H9 (cell line): Measurements from ENCODE around the gene IL17REL. TPM values are rescaled to one million over a fixed set of nuclear protein-coding genes. Genes with fewer than 3 reads are reported as not detected.

Experiments
- DNase-seq: peaks from one replicate; pipeline ENCODE4 v3.0.0-alpha.2; 2017
- H2AFZ ChIP-seq: one replicate; pipeline ENCODE4 v1.6.1; 2013; ENCODE audit warnings: mild to moderate bottlenecking, low read length, control low read depth, moderate library complexity
- H2AK5ac ChIP-seq: 2 replicates; pipeline ENCODE4 v1.6.1; 2013; ENCODE audit warnings: low read length, control low read depth, mixed read lengths; ENCODE audit not compliant: insufficient read length
- H2BK120ac ChIP-seq: one replicate; pipeline ENCODE4 v1.6.1; 2013; ENCODE audit warnings: low read depth, mild to moderate bottlenecking, low read length, control low read depth, inconsistent platforms; ENCODE audit not compliant: poor library complexity, severe bottlenecking
- H2BK12ac ChIP-seq: 2 replicates; pipeline ENCODE4 v1.6.1; 2013; ENCODE audit warnings: low read length, control low read depth, mixed read lengths, low read depth; ENCODE audit not compliant: insufficient read length
- H2BK15ac ChIP-seq: 2 replicates; pipeline ENCODE4 v1.6.1; 2013; ENCODE audit warnings: low read depth, low read length, control low read depth
- H2BK20ac ChIP-seq: one replicate; pipeline ENCODE4 v1.6.1; 2013; ENCODE audit warnings: low read depth, mild to moderate bottlenecking, low read length, control low read depth, inconsistent platforms; ENCODE audit not compliant: poor library complexity, severe bottlenecking
- H2BK5ac ChIP-seq: 2 replicates; pipeline ENCODE4 v1.6.1; 2013; ENCODE audit warnings: low read length, control low read depth, mixed read lengths; ENCODE audit not compliant: insufficient read length
- H3K14ac ChIP-seq: 2 replicates; pipeline ENCODE4 v1.6.1; 2013; ENCODE audit warnings: low read length, control low read depth; ENCODE audit not compliant: insufficient read depth
- H3K18ac ChIP-seq: 2 replicates; pipeline ENCODE4 v1.6.1; 2013; ENCODE audit warnings: low read depth, mild to moderate bottlenecking, mixed read lengths, low read length, control low read depth; ENCODE audit not compliant: insufficient read length
- H3K23ac ChIP-seq: 2 replicates; pipeline ENCODE4 v1.6.1; 2013; ENCODE audit warnings: low read length, control low read depth, mixed read lengths, low read depth; ENCODE audit not compliant: insufficient read length
- H3K23me2 ChIP-seq: 2 replicates; pipeline ENCODE4 v1.6.1; 2013; ENCODE audit warnings: low read depth, mild to moderate bottlenecking, mixed read lengths, low read length, control low read depth; ENCODE audit not compliant: insufficient read length, poor library complexity, severe bottlenecking
- H3K27ac ChIP-seq: 2 replicates; pipeline ENCODE4 v1.5.1; 2013; ENCODE audit warnings: low read length, control low read depth, mixed read lengths, low read depth; ENCODE audit not compliant: insufficient read length
- H3K27me3 ChIP-seq: 2 replicates; pipeline ENCODE4 v1.6.1; 2013; ENCODE audit warnings: low read length, control low read depth, inconsistent platforms; ENCODE audit not compliant: insufficient read depth
- H3K4ac ChIP-seq: 2 replicates; pipeline ENCODE4 v1.6.1; 2013; ENCODE audit warnings: low read depth, mild to moderate bottlenecking, control low read depth, inconsistent platforms, low read length, moderate library complexity
- H3K4me1 ChIP-seq: 2 replicates; pipeline ENCODE4 v1.6.1; 2013; ENCODE audit warnings: low read length, control low read depth, inconsistent platforms; ENCODE audit not compliant: insufficient read depth
- H3K4me2 ChIP-seq: 2 replicates; pipeline ENCODE4 v1.6.1; 2013; ENCODE audit warnings: low read length, control low read depth, mixed read lengths; ENCODE audit not compliant: insufficient read length, insufficient read depth
- H3K56ac ChIP-seq: 2 replicates; pipeline ENCODE4 v1.6.1; 2013; ENCODE audit warnings: low read depth, mild to moderate bottlenecking, mixed read lengths, low read length, control low read depth; ENCODE audit not compliant: insufficient read length
- H3K79me1 ChIP-seq: 2 replicates; pipeline ENCODE4 v1.6.1; 2013; ENCODE audit warnings: low read depth, mild to moderate bottlenecking, moderate library complexity, low read length, control low read depth, inconsistent platforms; ENCODE audit not compliant: insufficient read depth, poor library complexity, severe bottlenecking
- H3K79me2 ChIP-seq: 2 replicates; pipeline ENCODE4 v1.6.1; 2013; ENCODE audit warnings: low read length, control low read depth, inconsistent platforms; ENCODE audit not compliant: insufficient read depth
- H3K9ac ChIP-seq: 2 replicates; pipeline ENCODE4 v1.6.1; 2013; ENCODE audit warnings: low read length, control low read depth, mixed read lengths; ENCODE audit not compliant: insufficient read length; ENCODE audit errors: extremely low read depth
- H3K9me3 ChIP-seq: one replicate; pipeline ENCODE4 v1.6.1; 2013; ENCODE audit warnings: low read depth, low read length, inconsistent platforms; ENCODE audit not compliant: control insufficient read depth
- H3T11ph ChIP-seq: one replicate; pipeline ENCODE4 v1.6.1; 2013; ENCODE audit warnings: mild to moderate bottlenecking, low read length, control low read depth, inconsistent platforms
- H4K20me1 ChIP-seq: one replicate; pipeline ENCODE4 v1.6.1; 2013; ENCODE audit not compliant: control insufficient read depth, insufficient read length, insufficient read depth
- H4K5ac ChIP-seq: 2 replicates; pipeline ENCODE4 v1.6.1; 2013; ENCODE audit warnings: low read depth, mild to moderate bottlenecking, mixed read lengths, low read length, control low read depth; ENCODE audit not compliant: insufficient read length
- H4K8ac ChIP-seq: replicated peaks from 2 replicates; pipeline ENCODE4 v1.6.1; 2013; ENCODE audit warnings: low read length, control low read depth, mixed read lengths, low read depth; ENCODE audit not compliant: insufficient read length
- H4K91ac ChIP-seq: 2 replicates; pipeline ENCODE4 v1.6.1; 2013; ENCODE audit warnings: low read depth, mild to moderate bottlenecking, moderate library complexity, mixed read lengths, low read length, control low read depth; ENCODE audit not compliant: insufficient read length
- H3K27ac Mint-ChIP-seq, 3 experiments: 2 replicates in 2 of 3; 3 replicates in 1 of 3; pipeline ENCODE4 v1.8.0; 2020 to 2021; ENCODE audit warnings: mixed read lengths in 3 of 3, mild to moderate bottlenecking in 1 of 3, moderate library complexity in 1 of 3
- H3K27me3 Mint-ChIP-seq: 2 replicates; pipeline ENCODE4 v1.8.0; 2021; ENCODE audit warnings: low read depth, mild to moderate bottlenecking, moderate library complexity, mixed read lengths
- H3K36me3 Mint-ChIP-seq, 3 experiments: 2 replicates in 2 of 3; 3 replicates in 1 of 3; pipeline ENCODE4 v1.8.0; 2020 to 2021; ENCODE audit warnings: low read depth in 3 of 3, mixed read lengths in 3 of 3; ENCODE audit not compliant: insufficient read depth in 1 of 3
- H3K4me1 Mint-ChIP-seq, 2 experiments: 2 replicates each; pipeline ENCODE4 v1.8.0; 2020; ENCODE audit warnings: mixed read lengths in 2 of 2
- H3K4me3 Mint-ChIP-seq, 2 experiments: 2 replicates in 1 of 2; 3 replicates in 1 of 2; pipeline ENCODE4 v1.8.0; 2020 to 2021; ENCODE audit warnings: mild to moderate bottlenecking in 2 of 2, mixed read lengths in 2 of 2, moderate library complexity in 1 of 2
- H3K9me3 Mint-ChIP-seq, 2 experiments: 2 replicates in 1 of 2; 3 replicates in 1 of 2; pipeline ENCODE4 v1.8.0; 2020; ENCODE audit warnings: mild to moderate bottlenecking in 2 of 2, mixed read lengths in 2 of 2, moderate library complexity in 1 of 2
- CTCF ChIP-seq: fragments of 200-600 bp; sonication (generic); conservative IDR thresholded peaks from 3 replicates; pipeline ENCODE4 v1.8.0; 2021; ENCODE audit warnings: antibody characterized with exemption, mild to moderate bottlenecking
- WGBS: extraction: QIAGEN DNeasy Blood & Tissue Kit; methylation state at CpG from one replicate; pipeline ENCODE4 v1.1.7; 2013; ENCODE audit warnings: missing lambda C conversion rate, low lambda C conversion rate, mixed read lengths; ENCODE audit not compliant: insufficient read length; ENCODE audit errors: extremely low coverage; 5-methylcytosine and 5-hydroxymethylcytosine counted together
- total RNA-seq: library from RNA; stranded (reverse); gene quantifications from 2 replicates; pipeline ENCODE4 v1.2.1, GENCODE V29; 2021

The IL17REL gene
- total RNA-seq, 1 experiment from 2014 or later = 0.20 TPM

- Histone ChIP-seq H3K4me2 (no peak overlapping the region), H2BK12ac (no peak overlapping the region), H4K5ac (no peak overlapping the region), H4K8ac (no peak overlapping the region), H3K9me3 (no peaks in the 10 kb centered on the region), H3K27me3 (no peaks in the 10 kb centered on the region; the same call in 1 of the 2 replicates), H3K4me1 (no peaks in the 10 kb centered on the region; the same call in 1 of the 2 replicates), H3K79me1 (no peaks in the 10 kb centered on the region), H3K4ac (no peak overlapping the region), H2BK120ac (no peak overlapping the region), H3K79me2 (no peaks in the 10 kb centered on the region), H3K9ac (no peak overlapping the region), H3K14ac (no peak overlapping the region), H3K23ac (no peak overlapping the region), H4K91ac (no peak overlapping the region), H3K27ac (no peak overlapping the region), H3T11ph (no peak overlapping the region), H2BK5ac (no peak overlapping the region), H2AFZ (no peak overlapping the region), H3K56ac (no peak overlapping the region), H2BK20ac (no peak overlapping the region), H2BK15ac (no peak overlapping the region), H3K23me2 (peaks cover 10% of the 10 kb centered on the region), H4K20me1 (no peaks in the 10 kb centered on the region), H3K18ac (no peak overlapping the region), H2AK5ac (no peak overlapping the region)
- DNase-seq = no peak
- Mint-ChIP-seq H3K27me3 (peaks cover 51% of the 10 kb centered on the region), H3K36me3 (no peaks in the 10 kb centered on the region; a peak in 1 of 7 replicates), H3K4me1 (peaks cover 9 to 12% of the 10 kb centered on the region in 2 experiments), H3K4me3 (no peak overlapping the region), H3K27ac (no peak overlapping the region; a peak in 1 of 7 replicates), H3K9me3 (peaks cover 5 to 9% of the 10 kb centered on the region in 2 experiments; a peak in 3 of 5 replicates)
- no peak for TF ChIP-seq CTCF
- WGBS = no CpG with 5 or more reads among the region's 34 CpGs
Observed at GRCh38 chr22:50056214-50056972, 43.8 kb upstream of the IL17REL start.
